ENCODE results near the gene SMIM41.

The SMIM41 gene

GRCh38 chr12:52151153-52151836 lies 71.8 kb downstream of the SMIM41 start:
- Histone ChIP-seq H3K79me2 (no peaks in the 10 kb centered on the region), H3K4me3 (ENCODE audit: low read depth, low read length) (no peak overlapping the region), H3K9me3 (ENCODE audit: control insufficient read depth, low read length) (no peaks in the 10 kb centered on the region), H2AFZ (no peak overlapping the region), H3K4me2 (ENCODE audit: low read length) (no peak overlapping the region), H3K36me3 (ENCODE audit: control insufficient read depth, insufficient read depth, low read length) (no peaks in the 10 kb centered on the region), H3K9ac (no peak overlapping the region), H3K27me3 (ENCODE audit: control insufficient read depth, insufficient read depth, low read length) (no peaks in the 10 kb centered on the region), H3K27ac (no peak overlapping the region), H3K4me1 (no peaks in the 10 kb centered on the region)
- TF ChIP-seq CTCF (IDR thresholded peaks at IDR 0.05) = no peak

GRCh38 chr12:52151837-52152783 lies 72.6 kb downstream of the SMIM41 start:
- Histone ChIP-seq H3K4me3 (ENCODE audit: low read depth, low read length) (no peak overlapping the region), H3K79me2 (no peaks in the 10 kb centered on the region), H3K4me2 (ENCODE audit: low read length) (peak overlapping the region; percentile 61), H3K9ac (no peak overlapping the region), H3K36me3 (ENCODE audit: control insufficient read depth, insufficient read depth, low read length) (no peaks in the 10 kb centered on the region), H2AFZ (peak overlapping the region; percentile 59), H3K4me1 (no peaks in the 10 kb centered on the region), H3K27me3 (ENCODE audit: control insufficient read depth, insufficient read depth, low read length) (no peaks in the 10 kb centered on the region), H3K27ac (no peak overlapping the region), H3K9me3 (ENCODE audit: control insufficient read depth, low read length) (no peaks in the 10 kb centered on the region)
- peak; percentile 81 for TF ChIP-seq CTCF (IDR thresholded peaks at IDR 0.05)

- Histone ChIP-seq H3K4me3 (ENCODE audit: low read depth, low read length) (no peak overlapping the region), H3K9me3 (ENCODE audit: control insufficient read depth, low read length) (no peaks in the 10 kb centered on the region), H3K36me3 (ENCODE audit: control insufficient read depth, insufficient read depth, low read length) (no peaks in the 10 kb centered on the region), H3K9ac (no peak overlapping the region), H3K4me2 (ENCODE audit: low read length) (no peak overlapping the region), H3K4me1 (no peaks in the 10 kb centered on the region), H3K27ac (no peak overlapping the region), H3K79me2 (no peaks in the 10 kb centered on the region), H3K27me3 (ENCODE audit: control insufficient read depth, insufficient read depth, low read length) (no peaks in the 10 kb centered on the region), H2AFZ (no peak overlapping the region)
- TF ChIP-seq CTCF (IDR thresholded peaks at IDR 0.05) = no peak
These were observed 73.4 kb downstream of the SMIM41 start for GRCh38 chr12:52152905-52153317.

GRCh38 chr12:52155048-52155868 lies 75.8 kb downstream of the SMIM41 start:
- Histone ChIP-seq H2AFZ (no peak overlapping the region), H3K4me2 (ENCODE audit: low read length) (no peak overlapping the region), H3K27me3 (ENCODE audit: control insufficient read depth, insufficient read depth, low read length) (no peaks in the 10 kb centered on the region), H3K79me2 (no peaks in the 10 kb centered on the region), H3K4me1 (no peaks in the 10 kb centered on the region), H3K36me3 (ENCODE audit: control insufficient read depth, insufficient read depth, low read length) (no peaks in the 10 kb centered on the region), H3K9ac (no peak overlapping the region), H3K9me3 (ENCODE audit: control insufficient read depth, low read length) (no peaks in the 10 kb centered on the region), H3K27ac (no peak overlapping the region), H3K4me3 (ENCODE audit: low read depth, low read length) (no peak overlapping the region)
- no peak for TF ChIP-seq CTCF (IDR thresholded peaks at IDR 0.05)
